ENCODE measurements around the gene NATD1. TPM values are rescaled to one million over a fixed set of nuclear protein-coding genes. Genes with fewer than 3 reads are reported as not detected.

Gene NATD1
- 1.4 and 1.6 TPM in 2 replicates for total RNA-seq

- peak within 1 kb of the TSS; percentile 79 for H3K4me3 Mint-ChIP-seq (ENCODE audit: low read depth)
- peaks cover 4% of the 10 kb centered on the region for H3K4me1 Mint-ChIP-seq (ENCODE audit: low read depth)
- peaks cover 12% of the 10 kb centered on the region for H3K27me3 Mint-ChIP-seq (ENCODE audit: low read depth)
- intact Hi-C loops (cut with micrococcal nuclease): loop anchor here (1.0 to 5.0 kb wide), 3 partner anchors 34 to 127 kb away; partner anchors contain the start of genes DHRS7B and TMEM11
- no peaks in the 10 kb centered on the region for H3K9me3 Mint-ChIP-seq
- no peaks in the 10 kb centered on the region for H3K36me3 Mint-ChIP-seq (ENCODE audit: low read depth)
- peak; percentile 65 for DNase-seq (ENCODE audit: low spot score)
- no peak within 1 kb of the TSS for H3K27ac Mint-ChIP-seq
These were observed at the start of gene NATD1 for GRCh38 chr17:21252796-21253645. Gene NATD1, minus strand, starts transcription at chr17:21253410. Its CDS starts 146 bp downstream, at chr17:21253264.

GRCh38 chr17:21301593-21302550 is 48.7 kb upstream of the NATD1 start:
- Mint-ChIP-seq H3K4me1 (ENCODE audit: low read depth) (no peaks in the 10 kb centered on the region), H3K9me3 (peaks cover 14% of the 10 kb centered on the region), H3K27me3 (ENCODE audit: low read depth) (no peaks in the 10 kb centered on the region), H3K36me3 (ENCODE audit: low read depth) (peaks cover 72% of the 10 kb centered on the region), H3K27ac (no peak overlapping the region), H3K4me3 (ENCODE audit: low read depth) (no peak overlapping the region)
- intact Hi-C loops (cut with micrococcal nuclease): no loop called here
- DNase-seq (ENCODE audit: low spot score): no peak

GRCh38 chr17:21300601-21301571 is 47.7 kb upstream of the NATD1 start:
- DNase-seq (ENCODE audit: low spot score): no peak
- Mint-ChIP-seq H3K27ac (no peak overlapping the region), H3K27me3 (ENCODE audit: low read depth) (no peaks in the 10 kb centered on the region), H3K9me3 (peaks cover 14% of the 10 kb centered on the region), H3K4me1 (ENCODE audit: low read depth) (no peaks in the 10 kb centered on the region), H3K4me3 (ENCODE audit: low read depth) (no peak overlapping the region), H3K36me3 (ENCODE audit: low read depth) (peaks cover 62% of the 10 kb centered on the region)
- intact Hi-C loops (cut with micrococcal nuclease): no loop called here

- H3K27me3 Mint-ChIP-seq (ENCODE audit: low read depth): no peaks in the 10 kb centered on the region
- H3K27ac Mint-ChIP-seq: no peak overlapping the region
- no peak overlapping the region for H3K4me3 Mint-ChIP-seq (ENCODE audit: low read depth)
- peaks cover 59% of the 10 kb centered on the region for H3K36me3 Mint-ChIP-seq (ENCODE audit: low read depth)
- H3K9me3 Mint-ChIP-seq: peaks cover 17% of the 10 kb centered on the region
- no peaks in the 10 kb centered on the region for H3K4me1 Mint-ChIP-seq (ENCODE audit: low read depth)
- no peak for DNase-seq (ENCODE audit: low spot score)
- intact Hi-C loops (cut with micrococcal nuclease): no loop called here
These were observed 46.9 kb upstream of the NATD1 start for GRCh38 chr17:21299981-21300600.

GRCh38 chr17:21298983-21299519 is 45.8 kb upstream of the NATD1 start:
- no peak overlapping the region for H3K4me3 Mint-ChIP-seq (ENCODE audit: low read depth)

GRCh38 chr17:21298056-21298982 is 45.1 kb upstream of the NATD1 start:
- no peak for DNase-seq (ENCODE audit: low spot score)
- H3K9me3 Mint-ChIP-seq: peaks cover 19% of the 10 kb centered on the region
- no peaks in the 10 kb centered on the region for H3K27me3 Mint-ChIP-seq (ENCODE audit: low read depth)
- H3K4me3 Mint-ChIP-seq (ENCODE audit: low read depth): no peak overlapping the region
- no peaks in the 10 kb centered on the region for H3K4me1 Mint-ChIP-seq (ENCODE audit: low read depth)
- H3K36me3 Mint-ChIP-seq (ENCODE audit: low read depth): peaks cover 59% of the 10 kb centered on the region
- intact Hi-C loops (cut with micrococcal nuclease): no loop called here
- no peak overlapping the region for H3K27ac Mint-ChIP-seq

More at GRCh38 chr17:21298983-21299519, 45.8 kb upstream of the NATD1 start:
- no peak for DNase-seq (ENCODE audit: low spot score)
- Mint-ChIP-seq H3K4me1 (ENCODE audit: low read depth) (no peaks in the 10 kb centered on the region), H3K9me3 (peaks cover 23% of the 10 kb centered on the region), H3K27ac (no peak overlapping the region), H3K36me3 (ENCODE audit: low read depth) (peaks cover 64% of the 10 kb centered on the region), H3K27me3 (ENCODE audit: low read depth) (no peaks in the 10 kb centered on the region)
- intact Hi-C loops (cut with micrococcal nuclease): no loop called here

GRCh38 chr17:21297597-21297996 is 44.4 kb upstream of the NATD1 start:
- no peaks in the 10 kb centered on the region for H3K4me1 Mint-ChIP-seq (ENCODE audit: low read depth)
- intact Hi-C loops (cut with micrococcal nuclease): no loop called here
- no peak for DNase-seq (ENCODE audit: low spot score)

GRCh38 chr17:21297026-21297520 is 43.9 kb upstream of the NATD1 start:
- Mint-ChIP-seq H3K27me3 (ENCODE audit: low read depth) (no peaks in the 10 kb centered on the region), H3K9me3 (peaks cover 21% of the 10 kb centered on the region), H3K4me3 (ENCODE audit: low read depth) (no peak overlapping the region), H3K36me3 (ENCODE audit: low read depth) (peaks cover 56% of the 10 kb centered on the region), H3K27ac (no peak overlapping the region), H3K4me1 (ENCODE audit: low read depth) (peaks cover 1% of the 10 kb centered on the region)
- intact Hi-C loops (cut with micrococcal nuclease): no loop called here
- DNase-seq (ENCODE audit: low spot score): no peak

More at GRCh38 chr17:21297597-21297996, 44.4 kb upstream of the NATD1 start:
- Mint-ChIP-seq H3K27me3 (ENCODE audit: low read depth) (no peaks in the 10 kb centered on the region), H3K36me3 (ENCODE audit: low read depth) (peaks cover 58% of the 10 kb centered on the region), H3K9me3 (peaks cover 21% of the 10 kb centered on the region), H3K27ac (no peak overlapping the region), H3K4me3 (ENCODE audit: low read depth) (no peak overlapping the region)

- Mint-ChIP-seq H3K4me3 (ENCODE audit: low read depth) (no peak overlapping the region), H3K9me3 (peaks cover 21% of the 10 kb centered on the region), H3K36me3 (ENCODE audit: low read depth) (peaks cover 55% of the 10 kb centered on the region), H3K27ac (no peak overlapping the region), H3K4me1 (ENCODE audit: low read depth) (peaks cover 1% of the 10 kb centered on the region), H3K27me3 (ENCODE audit: low read depth) (no peaks in the 10 kb centered on the region)
- intact Hi-C loops (cut with micrococcal nuclease): no loop called here
- DNase-seq (ENCODE audit: low spot score): no peak
These were observed 43.2 kb upstream of the NATD1 start for GRCh38 chr17:21296097-21297025.
